PC-9 (cell line): ENCODE results near the gene BBX. TPM values are rescaled to one million over a fixed set of nuclear protein-coding genes. Genes with fewer than 3 reads are reported as not detected.

Source experiments
- BruUV-seq: library from RNA; stranded (reverse); fragments of 400-500 nt; replicated peaks from 2 replicates; lab custom pipeline; 2021; lab: Mats Ljungman, UMichigan
- CTCF ChIA-PET: fragments of 300-600 bp; sonication (Branson Sonifier 250); formaldehyde crosslinking; loops from one replicate; lab custom pipeline; 2022; ENCODE audit warnings: antibody characterized with exemption; lab: Charles Lee
- POLR2A ChIA-PET: fragments of 300-600 bp; sonication (Branson Sonifier 250); formaldehyde crosslinking; loops from one replicate; lab custom pipeline; 2022; ENCODE audit warnings: antibody characterized with exemption; ENCODE audit not compliant: unreplicated experiment; lab: Charles Lee
- DNase-seq, 2 experiments: peaks; one replicate each; pipeline versions ENCODE4 v3.0.0 to v3.0.0-alpha.2; 2015 to 2022; ENCODE audit warnings: mixed read lengths in 1 of 2
- H2AFZ ChIP-seq: fragments of 200-600 bp; sonication (generic); 2 replicates; pipeline ENCODE4 v1.8.1; 2017; ENCODE audit warnings: antibody characterized with exemption
- H3F3A ChIP-seq: fragments of 200-600 bp; sonication (generic); 2 replicates; pipeline ENCODE4 v1.8.1; 2017; ENCODE audit warnings: antibody characterized with exemption, mild to moderate bottlenecking, low read depth; ENCODE audit not compliant: insufficient read depth
- H3K27ac ChIP-seq: fragments of 200-600 bp; sonication (generic); 2 replicates; pipeline ENCODE4 v1.6.1; 2016; ENCODE audit warnings: mixed run types
- H3K27me3 ChIP-seq: fragments of 200-600 bp; sonication (generic); 2 replicates; pipeline ENCODE4 v1.6.1; 2016; ENCODE audit warnings: low read depth, mixed run types; ENCODE audit not compliant: insufficient read depth
- H3K36me3 ChIP-seq: fragments of 200-600 bp; sonication (generic); 2 replicates; pipeline ENCODE4 v1.6.1; 2016; ENCODE audit warnings: low read depth, mixed run types
- H3K4me1 ChIP-seq: fragments of 200-600 bp; sonication (generic); replicated peaks from 2 replicates; pipeline ENCODE4 v1.6.1; 2016; ENCODE audit warnings: mixed run types; ENCODE audit not compliant: insufficient read depth
- H3K4me2 ChIP-seq: fragments of 200-600 bp; sonication (generic); 2 replicates; pipeline ENCODE4 v1.6.1; 2017; ENCODE audit warnings: mixed run types
- H3K4me3 ChIP-seq: fragments of 200-600 bp; sonication (generic); 2 replicates; pipeline ENCODE4 v1.6.1; 2016; ENCODE audit warnings: mixed run types
- H3K79me2 ChIP-seq: fragments of 200-600 bp; sonication (generic); 2 replicates; pipeline ENCODE4 v1.6.1; 2017; ENCODE audit warnings: low read depth, mixed run types
- H3K9me2 ChIP-seq: fragments of 200-600 bp; sonication (generic); 2 replicates; pipeline ENCODE4 v1.8.1; 2017; ENCODE audit warnings: mild to moderate bottlenecking; ENCODE audit not compliant: insufficient read depth
- H3K9me3 ChIP-seq: fragments of 200-600 bp; sonication (generic); 2 replicates; pipeline ENCODE4 v1.8.1; 2016; ENCODE audit warnings: low read depth; ENCODE audit not compliant: insufficient read depth
- H4K20me1 ChIP-seq: fragments of 200-600 bp; sonication (generic); 2 replicates; pipeline ENCODE4 v1.8.1; 2017; ENCODE audit not compliant: insufficient read depth
- CTCF ChIP-seq: fragments of 200-600 bp; sonication (generic); conservative IDR thresholded peaks from 2 replicates; pipeline ENCODE4 v1.6.1; 2017; ENCODE audit warnings: mixed run types, antibody characterized with exemption, mild to moderate bottlenecking, moderate library complexity
- EZH2 ChIP-seq: fragments of 200-600 bp; sonication (generic); IDR thresholded peaks from 2 replicates; pipeline ENCODE4 v1.8.0; 2017; ENCODE audit warnings: antibody characterized with exemption, low read depth
- intact Hi-C: fragments of 100-400 bp; cut with micrococcal nuclease; formaldehyde crosslinking; loops from one replicate; pipeline ENCODE4 v1.10.0; 2022; ENCODE audit not compliant: unreplicated experiment
- total RNA-seq: library from RNA; stranded (reverse); gene quantifications from 2 replicates; pipeline ENCODE4 v1.2.3, GENCODE V29; 2021

The BBX gene
- total RNA-seq, 1 experiment from 2014 or later = 91.7 TPM

GRCh38 chr3:107679921-107680320, 157.2 kb downstream of the BBX start:
- ChIA-PET CTCF (interaction anchor here (1.6 kb wide), 1 partner anchor 10 kb away, joined by 3 read pairs; no protein-coding TSS in a partner anchor), POLR2A (no interaction called here)
- no peak overlapping the region for H3K4me3 ChIP-seq
- no peaks in the 10 kb centered on the region for H3K9me3 ChIP-seq
- intact Hi-C loops = loop anchor here (5.0 kb wide), 4 partner anchors 167 to 797 kb away; no protein-coding TSS in a partner anchor
- H4K20me1 ChIP-seq = peaks cover 8% of the 10 kb centered on the region; the same call in 1 of the 2 replicates
- no peaks in the 10 kb centered on the region for H3K4me1 ChIP-seq
- DNase-seq = no peak
- no peaks in the 10 kb centered on the region for H3F3A ChIP-seq
- no TSS peak for BruUV-seq
- no peaks in the 10 kb centered on the region for H3K79me2 ChIP-seq
- no peaks in the 10 kb centered on the region for H3K27me3 ChIP-seq
- H3K27ac ChIP-seq = no peak overlapping the region
- H3K4me2 ChIP-seq = no peak overlapping the region
- TF ChIP-seq CTCF (no peak), EZH2 (no peak)
- H2AFZ ChIP-seq = no peak overlapping the region
- no peaks in the 10 kb centered on the region for H3K9me2 ChIP-seq
- no peaks in the 10 kb centered on the region for H3K36me3 ChIP-seq

GRCh38 chr3:107680698-107681097, 157.9 kb downstream of the BBX start:
- no peak for TF ChIP-seq CTCF
- no peak for TF ChIP-seq EZH2
- Histone ChIP-seq H3F3A (no peaks in the 10 kb centered on the region), H4K20me1 (peaks cover 8% of the 10 kb centered on the region; the same call in 1 of the 2 replicates), H3K79me2 (no peaks in the 10 kb centered on the region), H3K4me1 (no peaks in the 10 kb centered on the region), H3K4me3 (no peak overlapping the region), H3K27me3 (no peaks in the 10 kb centered on the region), H3K36me3 (no peaks in the 10 kb centered on the region), H2AFZ (no peak overlapping the region), H3K27ac (no peak overlapping the region), H3K9me2 (no peaks in the 10 kb centered on the region), H3K9me3 (no peaks in the 10 kb centered on the region), H3K4me2 (no peak overlapping the region)
- DNase-seq = no peak
- BruUV-seq = no TSS peak
- intact Hi-C loops = no loop called here
- CTCF ChIA-PET = interaction anchor here (1.6 kb wide), 1 partner anchor 9 kb away, joined by 3 read pairs; no protein-coding TSS in a partner anchor
- POLR2A ChIA-PET = interaction anchor here (0.6 kb wide), 1 partner anchor 75 kb away, joined by 4 read pairs; no protein-coding TSS in a partner anchor

GRCh38 chr3:107681396-107681795, 158.6 kb downstream of the BBX start:
- no TSS peak for BruUV-seq
- Histone ChIP-seq H3K79me2 (no peaks in the 10 kb centered on the region), H3K4me3 (no peak overlapping the region), H2AFZ (no peak overlapping the region), H3K4me2 (no peak overlapping the region), H3K4me1 (no peaks in the 10 kb centered on the region), H3F3A (no peaks in the 10 kb centered on the region), H3K27ac (no peak overlapping the region), H3K36me3 (no peaks in the 10 kb centered on the region), H3K9me3 (no peaks in the 10 kb centered on the region), H3K9me2 (no peaks in the 10 kb centered on the region), H3K27me3 (no peaks in the 10 kb centered on the region), H4K20me1 (peaks cover 7% of the 10 kb centered on the region; the same call in 1 of the 2 replicates)
- POLR2A ChIA-PET = interaction anchor here (0.7 kb wide), 1 partner anchor 19 kb away, joined by 6 read pairs; no protein-coding TSS in a partner anchor
- TF ChIP-seq EZH2 = no peak
- no peak for TF ChIP-seq CTCF
- no peak for DNase-seq
- intact Hi-C loops = no loop called here
- CTCF ChIA-PET = interaction anchor here (1.6 kb wide), 1 partner anchor 9 kb away, joined by 3 read pairs; no protein-coding TSS in a partner anchor
